ENCODE measurements around the gene AHNAK2.

The AHNAK2 gene

DNA sequence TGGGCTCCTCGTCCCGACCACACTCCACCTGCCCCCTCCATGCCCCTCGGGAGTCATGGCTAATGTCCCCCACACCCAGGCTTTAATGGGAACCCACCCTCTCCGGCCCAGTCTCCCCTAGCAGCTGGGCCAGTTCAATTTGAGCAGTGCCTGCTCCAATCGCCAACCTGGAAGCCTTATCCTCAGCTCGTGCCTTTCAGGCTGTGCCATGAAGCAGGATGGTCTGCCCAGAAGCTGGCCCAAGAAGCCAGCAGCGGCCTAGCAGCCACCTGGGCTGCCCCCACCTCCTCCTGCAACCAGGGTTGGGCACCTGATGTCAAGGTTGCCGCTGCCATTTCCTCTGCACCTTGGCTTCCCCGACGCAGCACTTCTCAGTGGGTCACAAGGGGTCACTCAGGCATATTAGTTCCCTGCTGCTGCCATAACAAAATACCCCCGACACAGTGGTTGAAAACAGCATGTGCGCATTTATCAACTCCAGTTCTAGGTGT lies 5.1 kb upstream of the AHNAK2 start:
- Histone ChIP-seq H3K36me3 (replicated peaks; ENCODE audit: insufficient read depth, low read length) (no peaks in the 10 kb centered on the region), H3K9ac (ENCODE audit: low read length) (no peak overlapping the region), H4K20me1 (ENCODE audit: insufficient read depth, low read length) (no peaks in the 10 kb centered on the region), H3K4me1 (ENCODE audit: low read length) (no peaks in the 10 kb centered on the region), H3K27ac (ENCODE audit: low read length) (no peak overlapping the region), H3K4me3 (ENCODE audit: low read length) (no peak overlapping the region), H3K79me2 (ENCODE audit: low read length) (no peaks in the 10 kb centered on the region), H3K9me3 (replicated peaks; ENCODE audit: insufficient read depth, low read length) (no peaks in the 10 kb centered on the region), H3K9me2 (replicated peaks; ENCODE audit: insufficient read depth, low read length) (no peaks in the 10 kb centered on the region), H3K27me3 (replicated peaks; ENCODE audit: insufficient read depth, low read length) (peaks cover 16% of the 10 kb centered on the region), H2AFZ (ENCODE audit: low read length) (no peak overlapping the region), H3F3A (ENCODE audit: insufficient read depth, low read length) (no peaks in the 10 kb centered on the region), H3K4me2 (ENCODE audit: low read depth, low read length) (no peak overlapping the region)
- no peak for DNase-seq
- TF ChIP-seq EZH2 (optimal IDR thresholded peaks at IDR 0.05; ENCODE audit: low read depth, low read length): no peak
- no peak for TF ChIP-seq CTCF (IDR thresholded peaks at IDR 0.05; ENCODE audit: low read length)
- no peak for TF ChIP-seq EZH2phosphoT487 (IDR thresholded peaks at IDR 0.05; ENCODE audit: low read length)

- Histone ChIP-seq H3K9me3 (replicated peaks; ENCODE audit: insufficient read depth, low read length) (no peaks in the 10 kb centered on the region), H3K4me3 (ENCODE audit: low read length) (no peak overlapping the region), H3K79me2 (ENCODE audit: low read length) (no peaks in the 10 kb centered on the region), H3K4me1 (ENCODE audit: low read length) (no peaks in the 10 kb centered on the region), H3K9me2 (replicated peaks; ENCODE audit: insufficient read depth, low read length) (no peaks in the 10 kb centered on the region), H4K20me1 (ENCODE audit: insufficient read depth, low read length) (no peaks in the 10 kb centered on the region), H3K27ac (ENCODE audit: low read length) (no peak overlapping the region), H3F3A (ENCODE audit: insufficient read depth, low read length) (no peaks in the 10 kb centered on the region), H3K27me3 (replicated peaks; ENCODE audit: insufficient read depth, low read length) (peaks cover 17% of the 10 kb centered on the region), H3K9ac (ENCODE audit: low read length) (no peak overlapping the region), H3K36me3 (replicated peaks; ENCODE audit: insufficient read depth, low read length) (no peaks in the 10 kb centered on the region), H3K4me2 (ENCODE audit: low read depth, low read length) (no peak overlapping the region), H2AFZ (ENCODE audit: low read length) (no peak overlapping the region)
- no peak for DNase-seq
- TF ChIP-seq EZH2phosphoT487 (IDR thresholded peaks at IDR 0.05; ENCODE audit: low read length) (no peak), CTCF (IDR thresholded peaks at IDR 0.05; ENCODE audit: low read length) (no peak), EZH2 (optimal IDR thresholded peaks at IDR 0.05; ENCODE audit: low read depth, low read length) (no peak)
Measured at GRCh38 chr14:104982548-104983230, 4.5 kb upstream of the AHNAK2 start.

DNA sequence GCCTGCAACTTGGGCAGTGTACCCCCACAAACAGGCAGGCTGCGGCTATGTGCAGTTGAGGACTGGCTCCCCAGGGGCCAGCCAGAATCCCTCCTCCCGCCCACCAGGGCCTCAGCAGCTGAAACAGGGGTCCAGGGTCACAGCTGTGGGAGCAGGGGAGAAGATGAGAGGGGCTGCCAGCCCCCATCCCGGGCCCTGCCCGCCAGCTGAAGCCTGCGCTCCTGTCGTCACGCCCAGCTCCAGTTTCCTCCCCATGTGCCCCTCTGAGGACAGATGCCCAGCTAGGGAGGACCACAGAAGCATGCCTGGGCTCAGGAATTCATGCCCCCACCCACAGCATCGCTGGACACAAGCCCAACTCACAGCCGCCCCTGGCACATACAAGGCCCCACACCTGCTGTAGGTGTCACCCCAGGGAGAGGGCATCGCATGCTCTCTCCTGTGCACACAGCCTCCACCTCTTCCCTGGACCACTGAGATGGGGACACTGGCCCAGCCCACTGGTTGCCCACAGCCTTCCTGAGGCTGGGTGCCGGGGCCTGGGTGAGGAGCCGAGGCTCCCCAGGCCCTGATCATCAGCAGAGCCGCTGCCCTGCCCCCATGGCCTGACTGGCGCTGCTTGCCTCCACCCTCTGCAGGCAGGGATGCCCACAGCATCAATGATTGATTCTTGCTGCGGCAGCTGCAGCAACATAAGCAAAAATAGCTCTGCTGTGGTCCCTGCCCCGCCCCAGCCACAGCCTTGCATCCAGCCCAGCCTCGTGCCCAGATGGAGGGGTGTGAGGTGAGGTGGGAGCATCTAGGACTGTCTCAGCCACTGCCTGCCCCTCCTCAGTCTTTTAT lies 3.7 kb upstream of the AHNAK2 start:
- no peak overlapping the region for H3K9ac ChIP-seq (ENCODE audit: low read length)
- H3K4me1 ChIP-seq (ENCODE audit: low read length): no peaks in the 10 kb centered on the region
- no peak for DNase-seq

More for the DNA sequence above, 3.7 kb upstream of the AHNAK2 start:
- TF ChIP-seq CTCF (IDR thresholded peaks at IDR 0.05; ENCODE audit: low read length): no peak
- no peak for TF ChIP-seq EZH2 (optimal IDR thresholded peaks at IDR 0.05; ENCODE audit: low read depth, low read length)
- no peak for TF ChIP-seq EZH2phosphoT487 (IDR thresholded peaks at IDR 0.05; ENCODE audit: low read length)
- H3K4me3 ChIP-seq (ENCODE audit: low read length): no peak overlapping the region
- no peak overlapping the region for H3K27ac ChIP-seq (ENCODE audit: low read length)
- no peaks in the 10 kb centered on the region for H4K20me1 ChIP-seq (ENCODE audit: insufficient read depth, low read length)
- H3F3A ChIP-seq (ENCODE audit: insufficient read depth, low read length): no peaks in the 10 kb centered on the region
- no peaks in the 10 kb centered on the region for H3K9me2 ChIP-seq (replicated peaks; ENCODE audit: insufficient read depth, low read length)
- H3K79me2 ChIP-seq (ENCODE audit: low read length): no peaks in the 10 kb centered on the region
- H2AFZ ChIP-seq (ENCODE audit: low read length): no peak overlapping the region
- no peaks in the 10 kb centered on the region for H3K9me3 ChIP-seq (replicated peaks; ENCODE audit: insufficient read depth, low read length)
- no peak overlapping the region for H3K4me2 ChIP-seq (ENCODE audit: low read depth, low read length)
- H3K36me3 ChIP-seq (replicated peaks; ENCODE audit: insufficient read depth, low read length): no peaks in the 10 kb centered on the region
- H3K27me3 ChIP-seq (replicated peaks; ENCODE audit: insufficient read depth, low read length): peaks cover 16% of the 10 kb centered on the region

Measured in MM.1S (cell line).